ENCODE results near the gene ZIC2. TPM values are rescaled to one million over a fixed set of nuclear protein-coding genes. Genes with fewer than 3 reads are reported as not detected.
A peak's percentile ranks its signal among the peaks of the same experiment; 100 is the strongest.

Gene ZIC2
- total RNA-seq, 1 experiment from 2014 or later, result 426 TPM

GRCh38 chr13:99992949-99993351, 11.4 kb downstream of the ZIC2 start:
- no peak for DNase-seq
- H3K4me2 ChIP-seq (ENCODE audit: insufficient read depth, insufficient read length, low read length), result no peak overlapping the region
- no peak overlapping the region for H3K18ac ChIP-seq (ENCODE audit: insufficient read length, low read depth, low read length)
- peaks cover 90% of the 10 kb centered on the region for H3K27me3 Mint-ChIP-seq (ENCODE audit: low read depth)
- no peak overlapping the region for H2BK5ac ChIP-seq (ENCODE audit: insufficient read length, low read length)
- H3K23me2 ChIP-seq (ENCODE audit: insufficient read length, low read depth, low read length, poor library complexity, severe bottlenecking), result peaks cover 51% of the 10 kb centered on the region
- no peak overlapping the region for H3K23ac ChIP-seq (ENCODE audit: insufficient read length, low read depth, low read length)
- peaks cover 0 to 9% of the 10 kb centered on the region in 2 experiments; a peak in 2 of 5 replicates for H3K9me3 Mint-ChIP-seq
- H3K4me1 ChIP-seq (ENCODE audit: insufficient read depth, low read length), result peaks cover 5% of the 10 kb centered on the region; the same call in 1 of the 2 replicates
- peaks cover 73 to 78% of the 10 kb centered on the region in 2 experiments for H3K4me1 Mint-ChIP-seq
- no peak overlapping the region for H2BK20ac ChIP-seq (ENCODE audit: low read depth, low read length, poor library complexity, severe bottlenecking)
- no peak overlapping the region for H3K56ac ChIP-seq (ENCODE audit: insufficient read length, low read depth, low read length)
- no peak overlapping the region for H4K5ac ChIP-seq (ENCODE audit: insufficient read length, low read depth, low read length)
- no peak overlapping the region for H3K9ac ChIP-seq (ENCODE audit: extremely low read depth, insufficient read length, low read length)
- no peak overlapping the region for H3T11ph ChIP-seq (ENCODE audit: low read length)
- no peak overlapping the region for H2BK12ac ChIP-seq (ENCODE audit: insufficient read length, low read depth, low read length)
- no CpG with 5 or more reads among the region's 3 CpGs for WGBS (ENCODE audit: extremely low coverage, insufficient read length, low lambda C conversion rate)
- no peak for TF ChIP-seq CTCF (conservative IDR thresholded peaks at IDR 0.05)
- no peak overlapping the region for H2AK5ac ChIP-seq (ENCODE audit: insufficient read length, low read length)
- H4K20me1 ChIP-seq (ENCODE audit: control insufficient read depth, insufficient read depth, insufficient read length), result no peaks in the 10 kb centered on the region
- H3K4ac ChIP-seq (ENCODE audit: low read depth, low read length), result no peak overlapping the region
- no peaks in the 10 kb centered on the region for H3K79me2 ChIP-seq (ENCODE audit: insufficient read depth, low read length)
- no peak overlapping the region for H4K91ac ChIP-seq (ENCODE audit: insufficient read length, low read depth, low read length)
- no peak overlapping the region for H4K8ac ChIP-seq (replicated peaks; ENCODE audit: insufficient read length, low read depth, low read length)
- H3K27ac Mint-ChIP-seq, result no peak overlapping the region
- H3K27ac ChIP-seq (ENCODE audit: insufficient read length, low read depth, low read length), result no peak overlapping the region
- no peaks in the 10 kb centered on the region for H3K79me1 ChIP-seq (ENCODE audit: insufficient read depth, low read depth, low read length, poor library complexity, severe bottlenecking)
- H3K36me3 Mint-ChIP-seq (ENCODE audit: insufficient read depth in 1 of 3, low read depth in 3 of 3), result no peaks in the 10 kb centered on the region; a peak in 1 of 7 replicates
- peaks cover 48% of the 10 kb centered on the region; the same call in 1 of the 2 replicates for H3K27me3 ChIP-seq (ENCODE audit: insufficient read depth, low read length)
- H2AFZ ChIP-seq (ENCODE audit: low read length), result no peak overlapping the region
- no peak overlapping the region for H2BK120ac ChIP-seq (ENCODE audit: low read depth, low read length, poor library complexity, severe bottlenecking)
- no peak overlapping the region for H3K14ac ChIP-seq (ENCODE audit: insufficient read depth, low read length)
- H3K9me3 ChIP-seq (ENCODE audit: control insufficient read depth, low read depth, low read length), result no peaks in the 10 kb centered on the region
- peak overlapping the region in 1 of 2 experiments; percentile 4; a peak in 1 of 5 replicates for H3K4me3 Mint-ChIP-seq
- no peak overlapping the region for H2BK15ac ChIP-seq (ENCODE audit: low read depth, low read length)

Data from H9 (cell line).